ENCODE measurements around the gene ZGLP1. TPM values are rescaled to one million over a fixed set of nuclear protein-coding genes. Genes with fewer than 3 reads are reported as not detected.
A peak's percentile ranks its signal among the peaks of the same experiment; 100 is the strongest.

Gene ZGLP1
- total and polyA plus RNA-seq, 2 of the 13 experiments (the other 11 are each of a cell fraction or from before 2014, with no cell fraction given), result 2.4 to 3.0 TPM

GRCh38 chr19:10332965-10333757 lies 23.5 kb upstream of the ZGLP1 start, which contains the start of gene RAVER1 (continued):
- TF ChIP-seq ZHX2 (IDR thresholded peaks at IDR 0.05; ENCODE audit: low read depth) (0 out of 2 replicates have a peak, but pooled peaks have one; percentile 36), ZHX2 (CRISPR knock-in tag; IDR thresholded peaks at IDR 0.05; ENCODE audit: borderline replicate concordance) (0 out of 2 replicates have a peak, but pooled peaks have one; percentile 48), ZNF674 (CRISPR knock-in tag; IDR thresholded peaks at IDR 0.05; ENCODE audit: low read depth) (no peak; the same call in 1 of the 2 replicates), TAF1 (CRISPR knock-in tag; IDR thresholded peaks at IDR 0.05) (peak; percentile 91), SP140L (CRISPR knock-in tag; IDR thresholded peaks at IDR 0.05; ENCODE audit: borderline replicate concordance) (no peak; the same call in 1 of the 2 replicates), ZNF430 (CRISPR knock-in tag; IDR thresholded peaks at IDR 0.05) (peak; percentile 89; the same call in 1 of the 2 replicates), MAX (IDR thresholded peaks at IDR 0.05) (peak; percentile 76), RFXANK (CRISPR knock-in tag; IDR thresholded peaks at IDR 0.05) (0 out of 2 replicates have a peak, but pooled peaks have one; percentile 40), NFRKB (IDR thresholded peaks at IDR 0.05) (peak; percentile 57; the same call in 1 of the 2 replicates), ZNF33A (CRISPR knock-in tag; IDR thresholded peaks at IDR 0.05; ENCODE audit: borderline replicate concordance) (no peak)
- TF ChIP-seq, protein P1, sequence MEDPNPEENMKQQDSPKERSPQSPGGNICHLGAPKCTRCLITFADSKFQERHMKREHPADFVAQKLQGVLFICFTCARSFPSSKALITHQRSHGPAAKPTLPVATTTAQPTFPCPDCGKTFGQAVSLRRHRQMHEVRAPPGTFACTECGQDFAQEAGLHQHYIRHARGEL (CRISPR knock-in tag; IDR thresholded peaks at IDR 0.05), result no peak
- TF ChIP-seq, protein P2, sequence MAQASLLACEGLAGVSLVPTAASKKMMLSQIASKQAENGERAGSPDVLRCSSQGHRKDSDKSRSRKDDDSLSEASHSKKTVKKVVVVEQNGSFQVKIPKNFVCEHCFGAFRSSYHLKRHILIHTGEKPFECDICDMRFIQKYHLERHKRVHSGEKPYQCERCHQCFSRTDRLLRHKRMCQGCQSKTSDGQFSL (CRISPR knock-in tag; IDR thresholded peaks at IDR 0.05), result peak; percentile 98
- TF ChIP-seq, protein P3, sequence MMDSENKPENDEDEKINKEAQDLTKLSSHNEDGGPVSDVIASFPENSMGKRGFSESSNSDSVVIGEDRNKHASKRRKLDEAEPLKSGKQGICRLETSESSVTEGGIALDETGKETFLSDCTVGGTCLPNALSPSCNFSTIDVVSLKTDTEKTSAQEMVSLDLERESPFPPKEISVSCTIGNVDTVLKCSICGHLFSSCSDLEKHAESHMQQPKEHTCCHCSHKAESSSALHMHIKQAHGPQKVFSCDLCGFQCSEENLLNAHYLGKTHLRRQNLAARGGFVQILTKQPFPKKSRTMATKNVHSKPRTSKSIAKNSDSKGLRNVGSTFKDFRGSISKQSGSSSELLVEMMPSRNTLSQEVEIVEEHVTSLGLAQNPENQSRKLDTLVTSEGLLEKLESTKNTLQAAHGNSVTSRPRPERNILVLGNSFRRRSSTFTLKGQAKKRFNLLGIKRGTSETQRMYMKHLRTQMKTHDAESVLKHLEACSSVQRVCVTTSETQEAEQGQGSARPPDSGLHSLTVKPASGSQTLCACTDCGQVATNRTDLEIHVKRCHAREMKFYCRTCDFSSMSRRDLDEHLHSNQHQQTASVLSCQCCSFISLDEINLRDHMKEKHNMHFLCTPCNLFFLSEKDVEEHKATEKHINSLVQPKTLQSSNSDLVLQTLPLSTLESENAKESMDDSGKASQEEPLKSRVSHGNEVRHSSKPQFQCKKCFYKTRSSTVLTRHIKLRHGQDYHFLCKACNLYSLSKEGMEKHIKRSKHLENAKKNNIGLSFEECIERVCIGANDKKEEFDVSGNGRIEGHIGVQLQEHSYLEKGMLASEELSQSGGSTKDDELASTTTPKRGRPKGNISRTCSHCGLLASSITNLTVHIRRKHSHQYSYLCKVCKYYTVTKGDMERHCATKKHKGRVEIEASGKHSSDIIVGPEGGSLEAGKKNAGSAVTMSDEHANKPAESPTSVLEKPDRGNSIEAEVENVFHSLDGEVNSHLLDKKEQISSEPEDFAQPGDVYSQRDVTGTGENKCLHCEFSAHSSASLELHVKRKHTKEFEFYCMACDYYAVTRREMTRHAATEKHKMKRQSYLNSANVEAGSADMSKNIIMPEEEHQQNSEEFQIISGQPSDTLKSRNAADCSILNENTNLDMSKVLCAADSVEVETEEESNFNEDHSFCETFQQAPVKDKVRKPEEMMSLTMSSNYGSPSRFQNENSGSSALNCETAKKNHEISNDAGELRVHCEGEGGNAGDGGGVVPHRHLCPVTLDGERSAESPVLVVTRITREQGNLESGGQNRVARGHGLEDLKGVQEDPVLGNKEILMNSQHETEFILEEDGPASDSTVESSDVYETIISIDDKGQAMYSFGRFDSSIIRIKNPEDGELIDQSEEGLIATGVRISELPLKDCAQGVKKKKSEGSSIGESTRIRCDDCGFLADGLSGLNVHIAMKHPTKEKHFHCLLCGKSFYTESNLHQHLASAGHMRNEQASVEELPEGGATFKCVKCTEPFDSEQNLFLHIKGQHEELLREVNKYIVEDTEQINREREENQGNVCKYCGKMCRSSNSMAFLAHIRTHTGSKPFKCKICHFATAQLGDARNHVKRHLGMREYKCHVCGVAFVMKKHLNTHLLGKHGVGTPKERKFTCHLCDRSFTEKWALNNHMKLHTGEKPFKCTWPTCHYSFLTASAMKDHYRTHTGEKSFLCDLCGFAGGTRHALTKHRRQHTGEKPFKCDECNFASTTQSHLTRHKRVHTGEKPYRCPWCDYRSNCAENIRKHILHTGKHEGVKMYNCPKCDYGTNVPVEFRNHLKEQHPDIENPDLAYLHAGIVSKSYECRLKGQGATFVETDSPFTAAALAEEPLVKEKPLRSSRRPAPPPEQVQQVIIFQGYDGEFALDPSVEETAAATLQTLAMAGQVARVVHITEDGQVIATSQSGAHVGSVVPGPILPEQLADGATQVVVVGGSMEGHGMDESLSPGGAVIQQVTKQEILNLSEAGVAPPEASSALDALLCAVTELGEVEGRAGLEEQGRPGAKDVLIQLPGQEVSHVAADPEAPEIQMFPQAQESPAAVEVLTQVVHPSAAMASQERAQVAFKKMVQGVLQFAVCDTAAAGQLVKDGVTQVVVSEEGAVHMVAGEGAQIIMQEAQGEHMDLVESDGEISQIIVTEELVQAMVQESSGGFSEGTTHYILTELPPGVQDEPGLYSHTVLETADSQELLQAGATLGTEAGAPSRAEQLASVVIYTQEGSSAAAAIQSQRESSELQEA (CRISPR knock-in tag; IDR thresholded peaks at IDR 0.05; ENCODE audit: not compliant biosample characterization), result peak; percentile 8

Data from HepG2 (cell line).